ENCODE measurements around the gene BICC1. TPM values are rescaled to one million over a fixed set of nuclear protein-coding genes. Genes with fewer than 3 reads are reported as not detected.

Gene BICC1
- total RNA-seq, 1 donor from 2014 or later = 0.12 TPM

- TF ChIP-seq, protein P1, sequence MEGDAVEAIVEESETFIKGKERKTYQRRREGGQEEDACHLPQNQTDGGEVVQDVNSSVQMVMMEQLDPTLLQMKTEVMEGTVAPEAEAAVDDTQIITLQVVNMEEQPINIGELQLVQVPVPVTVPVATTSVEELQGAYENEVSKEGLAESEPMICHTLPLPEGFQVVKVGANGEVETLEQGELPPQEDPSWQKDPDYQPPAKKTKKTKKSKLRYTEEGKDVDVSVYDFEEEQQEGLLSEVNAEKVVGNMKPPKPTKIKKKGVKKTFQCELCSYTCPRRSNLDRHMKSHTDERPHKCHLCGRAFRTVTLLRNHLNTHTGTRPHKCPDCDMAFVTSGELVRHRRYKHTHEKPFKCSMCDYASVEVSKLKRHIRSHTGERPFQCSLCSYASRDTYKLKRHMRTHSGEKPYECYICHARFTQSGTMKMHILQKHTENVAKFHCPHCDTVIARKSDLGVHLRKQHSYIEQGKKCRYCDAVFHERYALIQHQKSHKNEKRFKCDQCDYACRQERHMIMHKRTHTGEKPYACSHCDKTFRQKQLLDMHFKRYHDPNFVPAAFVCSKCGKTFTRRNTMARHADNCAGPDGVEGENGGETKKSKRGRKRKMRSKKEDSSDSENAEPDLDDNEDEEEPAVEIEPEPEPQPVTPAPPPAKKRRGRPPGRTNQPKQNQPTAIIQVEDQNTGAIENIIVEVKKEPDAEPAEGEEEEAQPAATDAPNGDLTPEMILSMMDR (IDR thresholded peaks at IDR 0.05; ENCODE audit: partially characterized antibody, unreplicated experiment) = no peak
- peaks cover 2% of the 10 kb centered on the region for H3K4me1 Mint-ChIP-seq (ENCODE audit: low read depth, unreplicated experiment)
Measured at GRCh38 chr10:58746474-58747185, 234.0 kb downstream of the BICC1 start.

DNA sequence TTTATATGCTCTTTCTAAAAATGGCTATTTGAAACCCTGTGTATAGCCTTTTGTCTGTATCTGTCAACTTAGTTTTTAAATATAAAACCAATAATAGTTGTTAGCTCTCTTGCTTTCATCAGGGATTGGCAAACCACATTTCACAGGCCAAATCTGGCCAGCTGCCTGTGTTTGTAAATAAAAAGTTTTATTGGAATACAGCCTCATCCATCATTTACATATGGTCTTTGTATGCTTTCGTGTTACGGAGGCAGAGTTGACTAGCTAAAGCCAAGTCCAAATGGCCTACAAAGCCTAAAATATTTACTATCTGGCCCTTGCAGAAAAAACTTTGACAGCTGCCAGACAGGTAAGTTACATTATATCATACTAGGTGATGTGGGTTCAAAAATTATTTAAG, 235.0 kb downstream of the BICC1 start:
- Mint-ChIP-seq H3K27me3 (ENCODE audit: unreplicated experiment) (no peaks in the 10 kb centered on the region), H3K36me3 (ENCODE audit: unreplicated experiment) (no peaks in the 10 kb centered on the region), H3K9me3 (ENCODE audit: unreplicated experiment) (no peaks in the 10 kb centered on the region), H3K4me1 (ENCODE audit: low read depth, unreplicated experiment) (peaks cover 2% of the 10 kb centered on the region), H3K4me3 (ENCODE audit: unreplicated experiment) (no peak overlapping the region), H3K27ac (ENCODE audit: unreplicated experiment) (no peak overlapping the region)
- TF ChIP-seq, protein P1 (IDR thresholded peaks at IDR 0.05; ENCODE audit: partially characterized antibody, unreplicated experiment) = no peak
- no peak for DNase-seq

More at GRCh38 chr10:58746474-58747185, 234.0 kb downstream of the BICC1 start:
- Mint-ChIP-seq H3K4me3 (ENCODE audit: unreplicated experiment) (no peak overlapping the region), H3K9me3 (ENCODE audit: unreplicated experiment) (no peaks in the 10 kb centered on the region), H3K27me3 (ENCODE audit: unreplicated experiment) (no peaks in the 10 kb centered on the region), H3K27ac (ENCODE audit: unreplicated experiment) (no peak overlapping the region), H3K36me3 (ENCODE audit: unreplicated experiment) (no peaks in the 10 kb centered on the region)
- no peak for DNase-seq

DNA sequence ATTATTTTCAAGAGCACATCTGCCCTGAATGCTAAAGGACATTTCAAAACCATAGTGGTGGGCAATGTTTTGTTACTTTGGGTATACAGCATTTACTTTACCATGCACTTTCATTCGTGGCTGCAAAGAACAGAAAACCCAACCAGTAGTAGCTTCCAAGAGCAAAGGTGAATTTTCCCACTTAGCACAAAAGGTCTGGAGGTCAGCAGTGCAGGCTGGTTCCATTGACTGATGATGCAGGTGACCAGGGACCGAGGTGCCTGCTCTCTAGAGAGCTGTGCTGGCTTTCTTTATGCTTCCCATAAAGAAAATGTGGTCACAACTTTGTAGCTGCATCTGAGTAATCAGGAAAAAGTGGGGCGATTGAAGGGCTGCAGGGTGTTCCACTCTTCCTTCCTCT, 240.0 kb downstream of the BICC1 start:
- no peak for DNase-seq
- Mint-ChIP-seq H3K27ac (ENCODE audit: unreplicated experiment) (no peak overlapping the region), H3K36me3 (ENCODE audit: unreplicated experiment) (no peaks in the 10 kb centered on the region), H3K4me1 (ENCODE audit: low read depth, unreplicated experiment) (no peaks in the 10 kb centered on the region), H3K9me3 (ENCODE audit: unreplicated experiment) (no peaks in the 10 kb centered on the region), H3K27me3 (ENCODE audit: unreplicated experiment) (no peaks in the 10 kb centered on the region), H3K4me3 (ENCODE audit: unreplicated experiment) (no peak overlapping the region)
- TF ChIP-seq, protein P1 (IDR thresholded peaks at IDR 0.05; ENCODE audit: partially characterized antibody, unreplicated experiment) = no peak

DNA sequence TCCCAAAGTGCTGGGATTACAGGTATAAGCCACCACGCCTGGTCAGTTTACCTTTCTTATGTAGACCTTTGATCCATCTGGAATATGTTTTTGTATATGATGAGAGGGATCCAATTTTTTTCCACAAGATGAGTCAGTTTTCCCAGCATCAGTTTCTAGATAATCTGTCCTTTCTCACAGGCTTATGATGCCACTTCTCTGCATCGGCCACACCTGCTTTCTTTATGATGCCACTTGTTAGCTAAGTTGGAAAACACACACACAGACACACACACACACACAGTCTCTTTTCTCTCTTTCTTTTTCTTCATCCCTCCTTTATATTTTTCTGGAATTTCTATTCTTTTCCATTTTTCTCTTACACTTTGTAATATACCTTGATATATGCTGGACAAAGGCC, 240.8 kb downstream of the BICC1 start:
- no peak overlapping the region for H3K4me3 Mint-ChIP-seq (ENCODE audit: unreplicated experiment)
- no peaks in the 10 kb centered on the region for H3K9me3 Mint-ChIP-seq (ENCODE audit: unreplicated experiment)
- no peaks in the 10 kb centered on the region for H3K36me3 Mint-ChIP-seq (ENCODE audit: unreplicated experiment)
- DNase-seq = no peak
- no peak overlapping the region for H3K27ac Mint-ChIP-seq (ENCODE audit: unreplicated experiment)
- no peaks in the 10 kb centered on the region for H3K4me1 Mint-ChIP-seq (ENCODE audit: low read depth, unreplicated experiment)
- TF ChIP-seq, protein P1 (IDR thresholded peaks at IDR 0.05; ENCODE audit: partially characterized antibody, unreplicated experiment) = no peak
- H3K27me3 Mint-ChIP-seq (ENCODE audit: unreplicated experiment) = no peaks in the 10 kb centered on the region

GRCh38 chr10:58754469-58755339, 242.0 kb downstream of the BICC1 start:
- Mint-ChIP-seq H3K36me3 (ENCODE audit: unreplicated experiment) (no peaks in the 10 kb centered on the region), H3K27me3 (ENCODE audit: unreplicated experiment) (no peaks in the 10 kb centered on the region), H3K4me1 (ENCODE audit: low read depth, unreplicated experiment) (no peaks in the 10 kb centered on the region), H3K4me3 (ENCODE audit: unreplicated experiment) (no peak overlapping the region), H3K27ac (ENCODE audit: unreplicated experiment) (no peak overlapping the region), H3K9me3 (ENCODE audit: unreplicated experiment) (no peaks in the 10 kb centered on the region)
- TF ChIP-seq, protein P1 (IDR thresholded peaks at IDR 0.05; ENCODE audit: partially characterized antibody, unreplicated experiment) = no peak
- DNase-seq = no peak

All from glutamatergic neuron (in vitro differentiated cells).